ENCODE measurements around the gene NSUN5. TPM values are rescaled to one million over a fixed set of nuclear protein-coding genes. Genes with fewer than 3 reads are reported as not detected.
"Not testable (repeated sequence)": the region's sequence is repeated elsewhere in the genome, so short reads cannot be mapped to it uniquely, and the experiment has no call there.

NSUN5 gene
- total RNA-seq, 2 donors from 2014 or later = 53.5 to 60.5 TPM

DNA sequence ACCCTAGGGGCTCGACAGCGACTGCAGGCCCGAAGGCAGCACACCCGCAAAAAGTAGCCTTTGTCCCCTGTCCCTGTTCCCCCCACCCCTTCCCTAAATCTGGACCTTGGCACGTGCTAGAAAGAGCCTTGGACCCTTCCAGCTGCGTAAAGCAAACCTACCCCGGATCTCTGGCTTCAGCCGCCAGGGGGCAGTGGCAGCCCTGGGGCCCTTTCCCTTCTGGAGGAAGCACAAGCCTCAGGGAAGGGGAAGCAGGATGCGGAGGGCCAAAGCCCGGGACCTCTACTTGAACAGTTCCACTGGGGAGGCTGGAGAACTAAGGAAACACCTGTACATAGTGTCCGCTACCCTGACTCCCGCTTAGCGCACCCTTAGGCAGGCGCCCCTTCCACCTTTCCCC lies 7.5 kb downstream of the NSUN5 start:
- H3K36me3 Mint-ChIP-seq (ENCODE audit: insufficient read depth in 2 of 2); ATAC-seq (replicated peaks in 1 of 2); DNase-seq; H3K27ac Mint-ChIP-seq; H3K9me3 Mint-ChIP-seq; H3K27me3 Mint-ChIP-seq (ENCODE audit: low read depth); H3K4me3 Mint-ChIP-seq; H3K4me1 Mint-ChIP-seq (ENCODE audit: low read depth): not testable (repeated sequence)

DNA sequence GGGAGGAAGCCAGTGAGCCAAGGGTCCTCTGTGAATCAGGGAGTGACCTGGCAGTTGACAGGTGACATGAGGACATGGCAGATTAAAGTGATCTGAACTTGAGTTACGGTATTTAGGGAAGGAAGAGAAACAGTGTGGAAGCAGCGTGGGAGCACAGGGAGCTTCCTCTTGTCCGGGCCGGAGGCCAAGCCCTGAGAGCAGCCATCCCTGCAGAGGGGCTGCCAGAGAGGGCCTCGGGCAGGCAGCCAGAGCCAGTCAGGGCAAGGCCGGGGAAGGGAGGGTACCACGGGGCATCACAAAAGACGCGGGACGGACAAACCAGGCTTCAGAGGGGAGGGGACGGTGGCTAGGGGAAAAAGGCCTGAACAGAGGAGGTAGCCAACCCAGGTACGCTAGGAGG lies 8.8 kb downstream of the NSUN5 start:
- H3K9me3 Mint-ChIP-seq; H3K36me3 Mint-ChIP-seq (ENCODE audit: insufficient read depth in 2 of 2); H3K27me3 Mint-ChIP-seq (ENCODE audit: low read depth); H3K27ac Mint-ChIP-seq; DNase-seq; H3K4me1 Mint-ChIP-seq (ENCODE audit: low read depth); H3K4me3 Mint-ChIP-seq; ATAC-seq (replicated peaks in 1 of 2): not testable (repeated sequence)

DNA sequence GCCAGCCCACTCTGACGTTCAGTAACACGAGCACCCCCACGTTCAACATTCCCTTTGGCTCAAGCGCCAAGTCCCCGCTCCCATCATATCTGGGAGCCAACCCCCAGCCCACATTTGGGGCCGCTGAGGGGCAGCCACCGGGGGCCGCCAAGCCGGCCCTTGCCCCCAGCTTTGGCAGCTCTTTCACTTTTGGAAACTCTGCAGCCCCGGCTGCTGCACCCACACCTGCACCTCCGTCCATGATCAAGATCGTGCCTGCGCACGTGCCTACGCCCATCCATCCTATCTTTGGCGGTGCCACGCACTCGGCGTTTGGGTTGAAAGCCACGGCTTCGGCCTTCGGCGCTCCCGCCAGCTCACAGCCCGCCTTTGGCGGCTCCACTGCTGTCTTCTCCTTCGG lies 10.9 kb downstream of the NSUN5 start:
- H3K9me3 Mint-ChIP-seq; H3K27ac Mint-ChIP-seq; H3K27me3 Mint-ChIP-seq (ENCODE audit: low read depth); H3K36me3 Mint-ChIP-seq (ENCODE audit: insufficient read depth in 2 of 2); ATAC-seq (replicated peaks in 1 of 2); DNase-seq; H3K4me3 Mint-ChIP-seq; H3K4me1 Mint-ChIP-seq (ENCODE audit: low read depth): not testable (repeated sequence)

DNA sequence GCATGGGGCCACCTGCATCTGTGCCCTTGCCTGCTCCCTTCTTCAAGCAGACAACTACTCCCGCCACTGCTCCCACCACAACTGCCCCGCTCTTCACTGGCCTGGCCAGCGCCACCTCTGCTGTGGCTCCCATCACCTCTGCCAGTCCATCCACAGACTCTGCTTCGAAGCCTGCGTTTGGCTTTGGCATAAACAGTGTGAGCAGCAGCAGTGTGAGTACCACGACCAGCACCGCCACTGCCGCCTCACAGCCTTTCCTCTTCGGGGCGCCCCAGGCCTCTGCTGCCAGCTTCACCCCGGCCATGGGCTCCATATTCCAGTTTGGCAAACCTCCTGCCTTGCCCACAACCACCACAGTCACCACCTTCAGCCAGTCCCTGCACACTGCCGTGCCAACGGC lies 11.4 kb downstream of the NSUN5 start:
- H3K9me3 Mint-ChIP-seq; H3K27ac Mint-ChIP-seq; H3K4me3 Mint-ChIP-seq; H3K27me3 Mint-ChIP-seq (ENCODE audit: low read depth); H3K4me1 Mint-ChIP-seq (ENCODE audit: low read depth); DNase-seq; H3K36me3 Mint-ChIP-seq (ENCODE audit: insufficient read depth in 2 of 2): not testable (repeated sequence)
- peak in 1 of 2 donors; percentile 5 for ATAC-seq (replicated peaks in 1 of 2)

DNA sequence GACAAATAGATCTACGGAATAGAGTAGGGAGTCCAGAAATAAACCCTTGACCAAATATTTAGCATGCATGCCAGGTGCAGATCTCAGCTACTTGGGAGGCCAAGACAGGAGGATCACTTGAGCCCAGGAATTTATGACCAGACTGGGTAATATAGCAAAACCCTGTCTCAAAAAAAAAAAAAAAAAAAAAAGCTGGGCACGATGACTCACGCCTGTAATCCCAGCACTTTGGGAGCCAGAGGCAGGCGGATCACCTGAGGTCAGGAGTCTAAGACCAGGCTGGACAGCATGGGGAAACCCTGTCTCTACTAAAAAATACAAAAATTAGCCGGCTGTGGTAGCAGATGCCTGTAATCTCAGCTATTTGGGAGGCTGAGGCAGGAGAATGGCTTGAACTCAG lies 31.4 kb downstream of the NSUN5 start:
- H3K4me3 Mint-ChIP-seq; H3K27me3 Mint-ChIP-seq (ENCODE audit: low read depth); H3K36me3 Mint-ChIP-seq (ENCODE audit: insufficient read depth in 2 of 2); H3K9me3 Mint-ChIP-seq; DNase-seq; ATAC-seq (replicated peaks in 1 of 2); H3K27ac Mint-ChIP-seq; H3K4me1 Mint-ChIP-seq (ENCODE audit: low read depth): not testable (repeated sequence)

DNA sequence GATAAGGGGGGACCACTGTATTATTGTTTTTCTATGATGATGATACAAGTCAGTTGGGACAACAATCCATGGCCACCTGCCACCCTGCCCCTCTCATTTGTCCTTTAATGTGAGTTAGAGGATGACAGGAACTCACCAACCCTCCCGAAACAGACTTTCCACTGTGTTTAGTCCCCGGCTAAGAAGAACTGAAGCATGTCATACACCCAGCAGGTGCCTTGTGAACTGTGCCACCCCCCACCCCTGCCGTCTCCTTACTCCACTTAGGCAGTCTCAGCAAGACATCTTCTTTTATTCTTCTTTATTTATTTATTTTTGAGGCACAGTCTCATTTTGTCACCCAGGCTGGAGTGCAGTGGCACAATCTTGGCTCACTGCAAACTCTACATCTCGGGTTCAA lies 40.8 kb downstream of the NSUN5 start:
- H3K27ac Mint-ChIP-seq = not testable (repeated sequence)

GRCh38 chr7:73266719-73267368 lies 41.8 kb downstream of the NSUN5 start:
- ATAC-seq (replicated peaks in 1 of 2) = peak; percentile 87 to 88
- not testable (repeated sequence) for H3K27ac Mint-ChIP-seq; H3K4me3 Mint-ChIP-seq; H3K36me3 Mint-ChIP-seq (ENCODE audit: insufficient read depth in 2 of 2); DNase-seq; H3K9me3 Mint-ChIP-seq; H3K4me1 Mint-ChIP-seq (ENCODE audit: low read depth); H3K27me3 Mint-ChIP-seq (ENCODE audit: low read depth)

More for the DNA sequence above, 40.8 kb downstream of the NSUN5 start:
- not testable (repeated sequence) for H3K4me3 Mint-ChIP-seq; ATAC-seq (replicated peaks in 1 of 2); DNase-seq; H3K9me3 Mint-ChIP-seq; H3K27me3 Mint-ChIP-seq (ENCODE audit: low read depth); H3K4me1 Mint-ChIP-seq (ENCODE audit: low read depth); H3K36me3 Mint-ChIP-seq (ENCODE audit: insufficient read depth in 2 of 2)

- H3K4me1 Mint-ChIP-seq (ENCODE audit: low read depth); ATAC-seq (replicated peaks in 1 of 2); H3K9me3 Mint-ChIP-seq; H3K36me3 Mint-ChIP-seq (ENCODE audit: insufficient read depth in 2 of 2); H3K27me3 Mint-ChIP-seq (ENCODE audit: low read depth); DNase-seq; H3K27ac Mint-ChIP-seq; H3K4me3 Mint-ChIP-seq: not testable (repeated sequence)
Measured at GRCh38 chr7:73262416-73262815, 46.2 kb downstream of the NSUN5 start.

Other genes starting within 250 kb of the NSUN5 start
- not detected for gene SPDYE9, start 222.8 kb downstream of the NSUN5 start, total RNA-seq
- not detected for gene TRIM50, start 19.3 kb upstream of the NSUN5 start, total RNA-seq
- not detected for gene FKBP6, start 19.3 kb upstream of the NSUN5 start, total RNA-seq
- under 1 TPM; 0.14 to 0.29 TPM for gene FZD9, start 125.0 kb upstream of the NSUN5 start, total RNA-seq
- 100 to 1,000 TPM in 1 of 2 donors, 10 to 100 TPM in 1; 94.5 to 105 TPM for gene BAZ1B, start 213.5 kb upstream of the NSUN5 start, total RNA-seq
- 10 to 100 TPM; 64.7 to 71.6 TPM for gene BCL7B, start 248.9 kb upstream of the NSUN5 start, total RNA-seq

Measured in activated T-cell treated with anti-CD3 and anti-CD28 coated beads, Interleukin-2, amount 50 U/mL, for 72 hours (primary cell).